GM12878 (cell line): Measurements from ENCODE around the gene HMCES. TPM values are rescaled to one million over a fixed set of nuclear protein-coding genes. Genes with fewer than 3 reads are reported as not detected.

Experiments used
- ATAC-seq: fragments of 200-7000 bp; cut with Tn5 transposase; 3 replicates; pipeline ENCODE4 v1.9.1; 2020; ENCODE audit warnings: mild to moderate bottlenecking, moderate library complexity
- BruUV-seq: library from RNA; stranded (reverse); fragments of 400-500 nt; replicated peaks from 2 replicates; lab custom pipeline; 2021; lab: Mats Ljungman, UMichigan
- CTCF ChIA-PET: fragments of 300-600 bp; sonication (Branson Sonifier 250); formaldehyde crosslinking; extraction: SDS; loops from one replicate; lab custom pipeline; 2021; ENCODE audit warnings: inconsistent platforms; lab: Yijun Ruan, JAX
- POLR2A ChIA-PET: fragments of 350-600 bp; formaldehyde crosslinking; extraction: SDS; loops from one replicate; lab custom pipeline; 2021; ENCODE audit warnings: inconsistent platforms; lab: Charles Lee
- RAD21 ChIA-PET: fragments of 300-600 bp; sonication (Branson Sonifier 250); formaldehyde crosslinking; loops from one replicate; lab custom pipeline; 2023; ENCODE audit warnings: antibody characterized with exemption; ENCODE audit not compliant: unreplicated experiment; lab: Charles Lee
- SMC1A ChIA-PET: fragments of 300-600 bp; sonication (Branson Sonifier 250); formaldehyde crosslinking; loops from one replicate; lab custom pipeline; 2023; ENCODE audit not compliant: unreplicated experiment, uncharacterized antibody; lab: Charles Lee
- DNase-seq: peaks from one replicate; pipeline ENCODE4 v3.0.0-alpha.2; 2011; ENCODE audit warnings: low read depth, low spot score
- FAIRE-seq: peaks from 3 replicates; lab custom pipeline; 2011; peaks lifted over from hg19 to GRCh38; lab: Jason Lieb, UNC
- H2AFZ ChIP-seq: 2 replicates; pipeline ENCODE4 v1.6.0; 2011; ENCODE audit warnings: low read depth, low read length, control low read depth; ENCODE audit not compliant: control insufficient read depth
- H3K27ac ChIP-seq: 2 replicates; pipeline ENCODE4 v1.5.1; 2011; ENCODE audit warnings: control low read depth; ENCODE audit not compliant: control insufficient read depth, insufficient read depth
- H3K27me3 ChIP-seq, 2 experiments: replicated peaks in 1 of 2; 2 replicates each; pipeline versions ENCODE4 v1.6.0 to v1.6.1; 2011; ENCODE audit warnings: low read length in 1 of 2; ENCODE audit not compliant: control insufficient read depth in 2 of 2, insufficient read depth in 2 of 2
- H3K36me3 ChIP-seq, 2 experiments: 2 replicates each; pipeline ENCODE4 v1.5.1; 2011; ENCODE audit warnings: low read length in 1 of 2; ENCODE audit not compliant: control insufficient read depth in 2 of 2, insufficient read depth in 2 of 2
- H3K4me1 ChIP-seq: 2 replicates; pipeline ENCODE4 v1.6.1; 2011; ENCODE audit warnings: mild to moderate bottlenecking, low read length, moderate library complexity, mixed read lengths; ENCODE audit not compliant: control insufficient read depth, insufficient read depth
- H3K4me2 ChIP-seq: 2 replicates; pipeline ENCODE4 v1.6.0; 2011; ENCODE audit warnings: control low read depth; ENCODE audit not compliant: control insufficient read depth, insufficient read depth
- H3K4me3 ChIP-seq: fragments of 200-600 bp; sonication (generic); 2 replicates; pipeline ENCODE4 v1.5.1; 2016
- H3K79me2 ChIP-seq: 2 replicates; pipeline ENCODE4 v1.6.0; 2011; ENCODE audit warnings: low read length; ENCODE audit not compliant: control insufficient read depth, insufficient read depth
- H3K9ac ChIP-seq: 2 replicates; pipeline ENCODE4 v1.8.0; 2011; ENCODE audit warnings: low read length, control low read depth, mixed read lengths; ENCODE audit not compliant: control insufficient read depth, insufficient read depth
- H3K9me3 ChIP-seq: replicated peaks from 3 replicates; pipeline ENCODE4 v1.5.1; 2011; ENCODE audit warnings: mild to moderate bottlenecking, low read length; ENCODE audit not compliant: control insufficient read depth, insufficient read depth
- H4K20me1 ChIP-seq: 2 replicates; pipeline ENCODE4 v1.6.0; 2011; ENCODE audit not compliant: control insufficient read depth, insufficient read depth
- CTCF ChIP-seq, 3 experiments: IDR thresholded peaks in 2 of 3; conservative IDR thresholded peaks in 1 of 3; 2 replicates each; pipeline ENCODE4 v1.5.1; 2011; ENCODE audit warnings: low read depth in 3 of 3, low read length in 3 of 3, mild to moderate bottlenecking in 3 of 3, control low read depth in 2 of 3, moderate library complexity in 2 of 3, inconsistent platforms in 1 of 3, mixed read lengths in 1 of 3; ENCODE audit not compliant: control insufficient read depth in 2 of 3, insufficient read depth in 1 of 3; ENCODE audit errors: extremely low read depth in 1 of 3
- NR2F1 ChIP-seq: fragments of 450-650 bp; conservative IDR thresholded peaks from 2 replicates; pipeline ENCODE4 v1.6.1; 2017; ENCODE audit warnings: mild to moderate bottlenecking
- POLR2A ChIP-seq: IDR thresholded peaks from 2 replicates; pipeline ENCODE4 v1.6.1; 2011; ENCODE audit warnings: low read depth, mild to moderate bottlenecking, low read length
- RAD21 ChIP-seq: IDR thresholded peaks from 2 replicates; pipeline ENCODE4 v1.6.1; 2011; ENCODE audit warnings: mild to moderate bottlenecking, low read depth, low read length, moderate library complexity; ENCODE audit not compliant: insufficient read depth
- WGBS: methylation state at CpG from one replicate; pipeline ENCODE4 v1.1.6; 2016; ENCODE audit warnings: low lambda C conversion rate; ENCODE audit not compliant: insufficient replicate concordance, insufficient coverage; ENCODE audit errors: missing lambda C conversion rate; 5-methylcytosine and 5-hydroxymethylcytosine counted together
- in situ Hi-C: fragments of 300-500 bp; cut with MboI; formaldehyde crosslinking; loops from 9 replicates; pipeline ENCODE4 v1.14.3; 2018; ENCODE audit warnings: mixed read lengths
- intact Hi-C: fragments of 100-400 bp; cut with micrococcal nuclease; formaldehyde crosslinking; loops from one replicate; pipeline ENCODE4 v1.14.2; 2022; ENCODE audit not compliant: unreplicated experiment
- polyA plus RNA-seq, 11 experiments: library from polyadenylated mRNA; depleted of rRNA in 4 of 11; unstranded in 6 of 11; stranded (reverse) in 5 of 11; fragments of >200 nt; fragmentation: Nextera tagmentation in 4 of 11; fragmentation: Illumina TruSeq in 1 of 11; extraction: Ambion mirVana in 4 of 11; extraction: Trizol in 1 of 11; gene quantifications; 1 replicate in 1 of 11; 2 replicates in 10 of 11; pipeline versions ENCODE4 v1.2.1 to v1.2.3, GENCODE V29; 2011 to 2016; ENCODE audit warnings: inconsistent platforms in 2 of 11, missing spikeins in 2 of 11, low read depth in 1 of 11
- total RNA-seq, 4 experiments: library from RNA; depleted of rRNA in 3 of 4; stranded (reverse); fragments of >200 nt in 3 of 4; fragmentation: Illumina TruSeq in 1 of 4; extraction: Trizol in 1 of 4; gene quantifications; 2 replicates each; pipeline versions ENCODE4 v1.2.1 to v1.2.3, GENCODE V29; 2013 to 2021

The HMCES gene
- total and polyA plus RNA-seq, 10 of the 15 experiments (the other 5 are each of a cell fraction or from before 2014, with no cell fraction given): 12.4 to 49.8 (median 27.0) TPM

DNA sequence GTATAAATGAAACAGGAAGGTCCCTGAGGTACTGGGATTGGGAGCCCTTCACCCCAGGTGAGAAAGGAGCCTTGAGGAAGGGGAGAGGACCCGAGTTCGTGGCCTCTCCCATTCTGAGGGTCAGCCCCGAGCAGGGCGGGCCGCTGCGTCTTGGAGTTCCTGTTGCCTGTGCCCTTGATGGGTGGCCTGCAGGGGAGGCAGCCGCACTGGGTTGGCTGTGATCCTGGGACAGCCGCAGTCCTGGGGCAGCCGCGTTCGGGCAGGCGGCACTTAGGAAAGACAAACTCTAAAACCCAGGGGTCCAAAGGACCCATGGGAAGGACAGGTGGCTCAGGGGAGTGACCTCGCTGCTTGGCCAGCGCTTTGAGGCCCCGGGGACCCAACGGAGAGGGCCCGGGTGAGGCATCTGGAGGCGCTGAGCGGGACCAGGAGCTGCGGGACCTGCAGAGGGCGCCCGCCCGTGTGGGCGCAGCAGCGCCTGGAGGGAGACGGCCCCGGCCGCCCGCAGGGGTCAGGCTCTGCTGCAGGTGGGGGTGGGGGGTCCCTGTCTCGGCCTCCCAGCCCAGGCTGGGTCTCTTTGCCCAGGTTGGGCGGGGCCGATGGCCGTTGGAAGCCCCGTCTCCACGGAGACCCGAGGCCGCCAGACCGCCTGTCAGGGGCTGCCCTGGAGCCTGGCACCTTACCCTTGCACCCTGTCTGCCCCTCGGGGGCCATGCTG is 65.1 kb downstream of the HMCES start:
- ATAC-seq (peak; percentile 85), DNase-seq (no peak), FAIRE-seq (no peak)
- ChIA-PET RAD21 (no interaction called here), SMC1A (interaction anchor here (0.5 kb wide), 1 partner anchor 374 kb away, joined by 3 read pairs; no protein-coding TSS in a partner anchor), POLR2A (no interaction called here), CTCF (interaction anchor here (0.6 kb wide), 1 partner anchor 99 kb away, joined by 3 read pairs; no protein-coding TSS in a partner anchor)
- no peak overlapping the region for H3K27ac ChIP-seq
- no peaks in the 10 kb centered on the region; a peak in 1 of 4 replicates for H3K27me3 ChIP-seq
- BruUV-seq: no TSS peak
- no peak overlapping the region for H3K4me3 ChIP-seq
- intact Hi-C loops: no loop called here
- H3K9me3 ChIP-seq: no peaks in the 10 kb centered on the region
- H3K36me3 ChIP-seq: no peaks in the 10 kb centered on the region
- no peak overlapping the region for H3K4me2 ChIP-seq
- no peaks in the 10 kb centered on the region for H3K79me2 ChIP-seq
- H2AFZ ChIP-seq: no peak overlapping the region; the same call in 1 of the 2 replicates
- H4K20me1 ChIP-seq: no peaks in the 10 kb centered on the region
- in situ Hi-C loops: no loop called here
- H3K4me1 ChIP-seq: no peaks in the 10 kb centered on the region
- 6% methylated on average over 29 of the region's 39 CpGs for WGBS
- no peak overlapping the region for H3K9ac ChIP-seq
- TF ChIP-seq NR2F1 (0 out of 2 replicates have a peak, but pooled peaks have one; percentile 21), CTCF (IDR thresholded peaks at IDR 0.05 in 2 of 3, conservative IDR thresholded peaks at IDR 0.05 in 1 of 3; ENCODE audit: control insufficient read depth in 2 of 3, extremely low read depth in 1 of 3, insufficient read depth in 1 of 3, low read depth in 3 of 3, low read length in 3 of 3) (peak; percentile 40 to 59 (median 43)), POLR2A (no peak), RAD21 (0 out of 2 replicates have a peak, but pooled peaks have one; percentile 19)
